T-helper 2 cell treated with Interferon-gamma antibody and Interleukin-4, amounts not matched to agents 5 μg/mL and 100 μg/mL, for 36 hours (primary cell): ENCODE measurements around the gene MBTD1.
"Not testable (repeated sequence)": the region's sequence is repeated elsewhere in the genome, so short reads cannot be mapped to it uniquely, and the experiment has no call there.

Experiments
- DNase-seq: peaks from one replicate; pipeline ENCODE4 v3.0.0; 2021; ENCODE audit warnings: low spot score
- H3K27ac Mint-ChIP-seq: one replicate; pipeline ENCODE4 v1.8.0; 2021; ENCODE audit warnings: mild to moderate bottlenecking, mixed read lengths
- H3K27me3 Mint-ChIP-seq: one replicate; pipeline ENCODE4 v1.8.0; 2021; ENCODE audit warnings: low read depth, mixed read lengths
- H3K36me3 Mint-ChIP-seq: one replicate; pipeline ENCODE4 v1.8.0; 2021; ENCODE audit warnings: low read depth, mixed read lengths
- H3K4me1 Mint-ChIP-seq: one replicate; pipeline ENCODE4 v1.8.0; 2021; ENCODE audit warnings: low read depth, mixed read lengths
- H3K4me3 Mint-ChIP-seq: one replicate; pipeline ENCODE4 v1.8.0; 2022; ENCODE audit warnings: mild to moderate bottlenecking, moderate library complexity, mixed read lengths
- H3K9me3 Mint-ChIP-seq: one replicate; pipeline ENCODE4 v1.8.0; 2021; ENCODE audit warnings: mixed read lengths

MBTD1 gene

DNA sequence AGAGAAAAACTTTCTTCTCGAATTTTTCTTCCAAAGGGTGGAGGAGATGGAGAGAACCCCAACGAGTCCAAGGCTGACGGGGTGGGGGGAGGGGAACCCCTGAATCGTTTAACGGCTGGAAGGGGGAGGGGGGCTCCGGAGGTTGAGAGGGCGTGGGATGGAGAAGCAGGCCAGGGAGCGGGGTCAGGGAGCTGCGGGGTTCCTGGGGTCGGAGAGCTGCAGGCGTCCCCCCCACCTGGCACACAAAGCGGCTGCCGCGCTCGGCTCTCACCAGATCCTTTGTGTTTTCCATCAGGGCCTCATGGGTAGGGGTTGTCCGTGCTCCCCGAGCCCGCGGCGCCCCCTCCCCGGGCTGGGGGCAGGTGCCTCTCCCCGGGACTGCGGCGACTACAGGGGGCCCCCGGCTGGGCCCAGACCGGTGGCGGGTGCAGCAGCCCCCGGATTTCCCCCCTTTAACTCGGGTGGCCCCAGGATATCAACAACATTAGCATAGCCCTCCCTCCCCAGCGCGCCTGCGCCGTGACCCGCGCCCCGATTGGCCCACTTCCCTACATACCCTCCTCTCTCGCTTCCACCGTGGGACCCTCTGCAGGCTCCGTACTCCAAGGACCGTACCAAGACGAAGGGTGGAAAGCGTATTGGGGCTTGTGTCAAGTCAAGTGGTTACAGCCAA is at the start of gene MBTD1:
TSS of gene MBTD1 (minus strand) at position 486 of the 673 bp plus-strand sequence. CDS start 34,888 bp downstream, outside the sequence.
- no peaks in the 10 kb centered on the region for H3K27me3 Mint-ChIP-seq
- peak within 1 kb of the TSS; percentile 91 for H3K4me3 Mint-ChIP-seq
- DNase-seq = peak; percentile 93
- no peaks in the 10 kb centered on the region for H3K9me3 Mint-ChIP-seq
- H3K4me1 Mint-ChIP-seq = peaks cover 54% of the 10 kb centered on the region
- peak within 1 kb of the TSS; percentile 97 for H3K27ac Mint-ChIP-seq
- peaks cover 34% of the 10 kb centered on the region for H3K36me3 Mint-ChIP-seq

DNA sequence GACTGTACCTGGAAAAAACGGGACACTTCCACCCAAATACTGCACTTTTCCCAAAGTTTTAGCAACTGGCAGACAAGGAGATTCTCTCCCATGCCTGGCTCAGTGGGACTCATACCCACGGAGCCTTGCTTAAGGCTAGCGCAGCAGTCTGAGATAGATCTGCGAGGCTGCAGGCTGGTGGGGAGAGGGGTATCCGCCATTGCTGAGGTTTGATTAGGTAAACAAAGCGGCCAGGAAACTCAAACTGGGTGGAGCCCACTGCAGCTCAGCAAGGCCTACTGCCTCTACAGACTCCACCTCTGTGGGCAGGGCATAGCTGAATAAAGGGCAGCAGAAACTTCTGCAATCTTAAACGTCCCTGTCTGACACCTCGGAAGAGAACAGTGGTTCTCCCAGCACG is 45.3 kb upstream of the MBTD1 start:
- no peak overlapping the region for H3K4me3 Mint-ChIP-seq

DNA sequence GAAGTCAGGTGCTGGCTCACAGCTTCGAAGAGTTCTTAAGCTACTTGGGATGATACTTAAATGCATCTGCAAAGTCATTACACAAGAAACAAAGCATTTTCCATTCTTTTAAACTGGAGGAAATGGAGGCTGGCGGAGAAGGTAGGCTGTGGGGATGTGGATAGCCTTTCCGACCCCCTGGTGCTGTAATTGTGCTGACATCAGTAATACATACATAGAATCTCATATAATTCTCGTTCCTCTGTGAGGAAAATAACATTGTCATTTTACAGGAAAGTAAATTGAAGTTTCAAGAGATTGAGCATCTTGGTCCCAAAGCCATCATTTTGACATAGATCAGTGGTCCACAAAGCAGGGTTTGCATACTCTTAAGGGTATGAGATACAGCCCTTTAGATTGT is 40.0 kb upstream of the MBTD1 start:
- peaks cover 2% of the 10 kb centered on the region for H3K4me1 Mint-ChIP-seq
- no peaks in the 10 kb centered on the region for H3K27me3 Mint-ChIP-seq
- H3K4me3 Mint-ChIP-seq = no peak overlapping the region
- no peaks in the 10 kb centered on the region for H3K9me3 Mint-ChIP-seq
- H3K36me3 Mint-ChIP-seq = peaks cover 11% of the 10 kb centered on the region
- no peak overlapping the region for H3K27ac Mint-ChIP-seq
- no peak for DNase-seq

More for the DNA sequence above, 45.3 kb upstream of the MBTD1 start:
- Mint-ChIP-seq H3K36me3 (no peaks in the 10 kb centered on the region), H3K27ac (no peak overlapping the region), H3K27me3 (peaks cover 10% of the 10 kb centered on the region), H3K4me1 (no peaks in the 10 kb centered on the region), H3K9me3 (peaks cover 5% of the 10 kb centered on the region)
- DNase-seq = no peak

DNA sequence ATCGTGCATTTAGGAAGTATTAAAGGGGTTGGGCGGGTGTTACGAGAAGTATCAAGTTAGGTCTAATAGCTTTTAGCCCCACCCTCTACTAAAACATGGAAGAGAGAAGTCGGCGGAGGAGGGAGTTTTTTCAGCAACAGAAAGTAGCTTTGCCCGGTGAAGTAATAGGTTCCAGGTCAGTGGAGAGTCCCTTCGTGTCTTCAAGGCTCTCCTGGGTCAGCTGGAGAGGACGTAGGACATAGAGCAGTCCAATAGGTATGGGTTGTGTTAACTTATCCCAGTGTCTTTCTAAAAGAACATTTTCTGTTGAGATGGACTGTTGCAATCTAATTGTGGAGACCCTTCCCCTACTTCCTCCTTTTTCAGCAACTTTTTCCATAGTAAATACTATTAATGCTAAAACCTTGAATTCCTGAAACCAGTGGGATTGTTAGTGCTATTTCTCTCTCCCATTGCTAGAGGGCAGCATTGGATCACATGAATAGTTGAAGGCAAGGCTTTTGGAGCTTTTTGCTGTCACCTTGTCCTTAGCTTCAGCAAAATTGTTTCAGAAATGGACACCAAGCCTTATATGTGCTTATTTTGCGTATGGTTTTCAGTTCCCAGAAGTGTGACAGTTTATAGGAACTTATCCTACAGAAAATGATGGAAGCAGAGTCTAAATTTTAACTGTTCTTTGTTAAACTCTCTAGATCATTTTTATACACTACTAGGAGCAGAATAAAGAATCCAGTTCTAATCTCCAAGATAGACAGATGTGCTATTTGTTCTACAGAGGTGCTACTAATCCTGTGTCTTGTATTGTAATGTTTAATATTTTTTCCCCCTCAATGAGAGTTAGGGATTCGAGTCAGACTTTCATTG is 38.9 kb upstream of the MBTD1 start:
- H3K27ac Mint-ChIP-seq = no peak overlapping the region
- peaks cover 2% of the 10 kb centered on the region for H3K4me1 Mint-ChIP-seq
- no peaks in the 10 kb centered on the region for H3K27me3 Mint-ChIP-seq
- H3K36me3 Mint-ChIP-seq = peaks cover 21% of the 10 kb centered on the region
- H3K9me3 Mint-ChIP-seq = no peaks in the 10 kb centered on the region
- no peak for DNase-seq
- H3K4me3 Mint-ChIP-seq = no peak overlapping the region

DNA sequence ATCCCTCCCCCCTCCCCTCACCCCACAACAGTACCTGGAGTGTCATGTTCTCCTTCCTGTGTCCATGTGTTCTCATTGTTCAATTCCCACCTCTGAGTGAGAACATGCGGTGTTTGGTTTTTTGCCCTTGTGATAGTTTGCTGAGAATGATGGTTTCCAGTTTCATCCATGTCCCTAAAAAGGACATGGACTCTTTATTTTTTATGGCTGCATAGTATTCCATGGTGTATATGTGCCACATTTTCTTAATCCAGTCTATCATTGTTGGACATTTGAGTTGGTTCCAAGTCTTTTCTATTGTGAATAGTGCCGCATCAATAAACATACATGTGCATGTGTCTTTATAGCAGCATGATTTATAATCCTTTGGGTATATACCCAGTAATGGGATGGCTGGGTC is 34.5 kb upstream of the MBTD1 start:
- peaks cover 47% of the 10 kb centered on the region for H3K36me3 Mint-ChIP-seq
- not testable (repeated sequence) for H3K4me3 Mint-ChIP-seq, H3K27me3 Mint-ChIP-seq, H3K4me1 Mint-ChIP-seq, H3K27ac Mint-ChIP-seq, DNase-seq, H3K9me3 Mint-ChIP-seq

DNA sequence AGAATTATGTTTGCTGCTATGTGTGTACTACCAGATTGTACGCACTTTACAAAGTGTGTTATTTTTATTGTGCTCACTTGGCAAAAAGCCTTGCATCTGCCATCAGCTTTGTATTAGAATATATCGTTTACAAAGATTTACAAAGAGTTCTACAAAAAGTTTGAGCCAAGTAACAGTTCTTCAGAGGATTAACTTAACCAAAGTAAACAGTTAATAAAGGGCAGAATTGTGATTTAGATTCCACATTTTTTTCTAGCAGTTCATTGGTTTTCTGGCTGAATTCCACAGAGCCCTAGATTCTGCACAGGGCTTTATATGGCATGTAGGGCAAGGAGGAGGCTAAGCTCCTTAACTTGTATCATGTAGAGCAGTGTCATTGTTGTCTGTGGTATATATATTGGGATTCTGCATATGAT is 29.9 kb upstream of the MBTD1 start:
- H3K36me3 Mint-ChIP-seq = peaks cover 47% of the 10 kb centered on the region
- H3K27ac Mint-ChIP-seq = no peak overlapping the region
- H3K27me3 Mint-ChIP-seq = no peaks in the 10 kb centered on the region
- H3K4me1 Mint-ChIP-seq = peaks cover 5% of the 10 kb centered on the region
- no peaks in the 10 kb centered on the region for H3K9me3 Mint-ChIP-seq
- H3K4me3 Mint-ChIP-seq = no peak overlapping the region
- DNase-seq = no peak

DNA sequence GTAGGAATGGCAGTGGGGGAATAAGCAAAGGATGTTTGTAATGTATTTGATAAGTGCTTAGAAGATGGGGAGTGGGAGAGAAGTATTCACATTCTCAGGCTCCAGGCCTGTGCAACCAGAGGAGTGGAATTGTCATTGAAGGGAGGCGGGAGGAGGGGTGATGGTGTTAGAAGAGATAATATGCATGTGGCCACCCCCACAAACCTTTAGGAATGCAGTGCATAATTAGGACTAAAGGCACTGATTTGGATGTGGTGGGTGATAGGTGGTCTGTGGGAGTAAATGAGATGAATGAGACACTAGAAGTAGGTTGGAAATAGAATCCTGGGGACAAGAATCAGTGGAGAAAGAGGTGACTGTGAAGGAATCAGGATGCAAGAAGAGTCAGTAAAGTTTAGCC is 27.6 kb upstream of the MBTD1 start:
- no peak overlapping the region for H3K4me3 Mint-ChIP-seq
- H3K27ac Mint-ChIP-seq = no peak overlapping the region
- no peaks in the 10 kb centered on the region for H3K9me3 Mint-ChIP-seq
- H3K36me3 Mint-ChIP-seq = peaks cover 33% of the 10 kb centered on the region
- H3K27me3 Mint-ChIP-seq = no peaks in the 10 kb centered on the region
- peaks cover 8% of the 10 kb centered on the region for H3K4me1 Mint-ChIP-seq
- no peak for DNase-seq

DNA sequence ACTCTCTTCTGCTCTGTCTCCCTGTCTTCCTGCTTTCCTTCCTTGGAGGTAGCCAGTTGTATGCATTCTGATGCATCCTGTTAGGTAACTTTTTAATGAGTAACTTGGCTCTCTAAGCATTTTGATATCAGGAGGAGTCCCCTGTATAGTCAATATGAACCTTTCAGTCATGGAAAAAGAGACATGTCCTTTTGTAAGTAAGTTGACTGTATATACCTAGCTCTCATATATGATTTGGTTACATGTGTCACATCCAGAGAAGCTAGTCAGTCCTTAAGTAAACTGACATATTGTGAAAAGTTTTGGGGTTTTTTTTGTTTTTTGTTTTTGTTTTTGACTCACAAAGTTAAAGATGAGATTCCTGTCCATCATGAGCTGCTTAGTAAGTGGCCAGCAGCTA is 19.3 kb upstream of the MBTD1 start:
- Mint-ChIP-seq H3K27me3 (no peaks in the 10 kb centered on the region), H3K27ac (no peak overlapping the region), H3K36me3 (peaks cover 44% of the 10 kb centered on the region), H3K4me3 (no peak overlapping the region), H3K9me3 (no peaks in the 10 kb centered on the region), H3K4me1 (peaks cover 3% of the 10 kb centered on the region)
- DNase-seq = no peak

DNA sequence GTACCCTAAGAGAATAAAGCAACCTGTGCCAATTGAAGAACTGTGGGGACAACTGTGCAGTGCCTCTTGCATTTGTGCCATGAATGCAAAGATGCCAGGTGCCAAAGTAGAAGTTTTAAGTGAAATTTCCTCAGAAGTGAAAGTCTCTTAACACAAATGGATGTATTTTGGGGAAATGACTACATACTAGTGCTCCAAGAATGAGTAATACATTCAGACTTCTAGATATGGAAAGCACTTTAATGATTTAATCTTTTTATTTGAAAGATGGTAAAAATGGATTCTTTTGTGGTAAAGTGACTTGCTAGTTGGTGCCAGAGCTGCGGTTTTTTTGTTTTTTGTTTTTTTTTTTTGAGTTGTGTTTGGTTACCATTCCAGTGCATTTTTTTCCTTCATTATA is 15.5 kb upstream of the MBTD1 start:
- Mint-ChIP-seq H3K9me3 (no peaks in the 10 kb centered on the region), H3K27ac (no peak overlapping the region), H3K4me3 (no peak overlapping the region), H3K27me3 (no peaks in the 10 kb centered on the region), H3K36me3 (peaks cover 55% of the 10 kb centered on the region), H3K4me1 (peaks cover 8% of the 10 kb centered on the region)
- DNase-seq = no peak

DNA sequence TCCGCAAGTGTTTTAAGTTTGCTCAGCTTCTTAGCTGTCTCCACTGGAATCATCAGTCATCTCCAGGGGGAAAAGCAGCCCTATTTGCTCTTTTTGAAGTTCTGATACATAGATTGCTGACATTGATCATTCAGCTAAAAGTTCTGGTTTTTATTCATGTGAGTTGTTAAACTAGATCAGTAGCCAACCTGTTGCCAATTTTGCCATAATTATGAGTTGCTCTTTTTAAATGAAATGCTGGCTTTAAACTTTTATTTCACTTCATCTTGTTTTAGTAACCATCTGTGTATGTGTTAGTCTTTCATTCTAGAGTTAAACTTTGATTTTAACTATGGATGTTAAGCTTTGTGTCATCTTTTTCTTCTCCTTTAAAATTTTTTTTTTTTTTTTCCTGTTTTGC is 13.0 kb upstream of the MBTD1 start:
- H3K27ac Mint-ChIP-seq = peak overlapping the region; percentile 6
- no peak overlapping the region for H3K4me3 Mint-ChIP-seq
- H3K27me3 Mint-ChIP-seq = no peaks in the 10 kb centered on the region
- H3K9me3 Mint-ChIP-seq = no peaks in the 10 kb centered on the region
- H3K36me3 Mint-ChIP-seq = peaks cover 53% of the 10 kb centered on the region
- no peak for DNase-seq
- H3K4me1 Mint-ChIP-seq = peaks cover 10% of the 10 kb centered on the region

DNA sequence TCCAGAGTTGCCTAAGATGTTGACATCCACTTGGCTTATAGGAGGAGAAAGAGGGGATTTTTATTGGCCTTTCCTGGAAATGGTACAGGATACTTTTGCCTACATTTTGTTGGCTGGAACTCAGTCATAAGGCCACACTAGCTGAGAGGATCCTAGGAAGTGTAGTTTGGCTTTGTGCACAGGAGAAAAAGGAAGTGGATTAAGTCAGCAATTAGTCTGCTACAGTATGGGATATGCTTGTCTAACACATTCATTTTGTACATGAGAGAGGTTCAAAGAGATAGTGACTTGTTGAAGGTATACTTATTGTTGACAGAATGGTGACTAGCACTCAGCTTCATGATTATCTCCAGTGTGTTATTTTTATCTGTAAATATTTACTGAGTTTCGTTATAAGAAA is 10.8 kb upstream of the MBTD1 start:
- Mint-ChIP-seq H3K4me1 (peaks cover 13% of the 10 kb centered on the region), H3K27ac (no peak overlapping the region)

DNA sequence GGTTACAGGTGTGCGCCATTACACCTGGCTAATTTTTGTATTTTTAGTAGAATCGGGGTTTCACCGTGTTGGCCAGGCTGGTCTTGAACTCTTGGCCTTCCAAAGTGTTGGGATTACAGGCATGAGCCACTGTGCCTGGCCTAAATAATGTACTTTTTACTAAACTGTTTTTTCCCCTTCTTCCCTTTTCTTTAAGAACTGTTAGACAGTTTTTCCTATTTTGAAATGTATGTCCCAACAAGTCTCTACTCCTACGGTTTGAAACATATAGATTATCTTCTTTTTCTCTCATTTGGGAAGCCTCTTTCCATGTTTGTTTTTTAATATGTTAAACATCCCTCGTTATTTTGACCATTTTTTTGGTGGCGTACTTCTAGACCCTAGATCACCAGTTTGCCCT is 10.1 kb upstream of the MBTD1 start:
- DNase-seq = no peak
- Mint-ChIP-seq H3K36me3 (peaks cover 60% of the 10 kb centered on the region), H3K4me1 (peaks cover 13% of the 10 kb centered on the region), H3K9me3 (no peaks in the 10 kb centered on the region), H3K27me3 (no peaks in the 10 kb centered on the region), H3K27ac (no peak overlapping the region), H3K4me3 (no peak overlapping the region)

More for the DNA sequence above, 10.8 kb upstream of the MBTD1 start:
- H3K27me3 Mint-ChIP-seq = no peaks in the 10 kb centered on the region
- no peak for DNase-seq
- H3K9me3 Mint-ChIP-seq = no peaks in the 10 kb centered on the region
- no peak overlapping the region for H3K4me3 Mint-ChIP-seq
- peaks cover 60% of the 10 kb centered on the region for H3K36me3 Mint-ChIP-seq

DNA sequence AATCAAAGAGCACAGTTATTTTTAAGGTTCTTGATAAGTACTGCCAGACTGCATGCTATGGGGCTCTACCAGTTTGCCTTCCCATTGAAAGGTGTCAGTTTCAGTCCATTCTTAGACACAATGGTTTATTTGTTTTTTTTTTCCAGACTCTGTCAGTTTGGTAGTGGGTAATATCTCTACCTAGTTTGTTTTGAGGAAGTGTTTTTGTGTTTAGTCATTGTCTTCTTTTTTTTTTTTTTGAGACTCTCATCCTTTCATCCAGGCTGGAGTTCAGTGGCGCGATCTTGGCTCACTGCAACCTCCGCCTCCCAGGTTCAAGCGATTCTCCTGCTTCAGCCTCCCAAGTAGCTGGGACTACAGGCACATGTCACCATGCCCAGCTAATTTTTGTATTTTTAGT is 4.6 kb upstream of the MBTD1 start:
- not testable (repeated sequence) for H3K27me3 Mint-ChIP-seq, H3K4me3 Mint-ChIP-seq, H3K27ac Mint-ChIP-seq, H3K9me3 Mint-ChIP-seq, DNase-seq
- H3K36me3 Mint-ChIP-seq = peaks cover 56% of the 10 kb centered on the region
- peaks cover 28% of the 10 kb centered on the region for H3K4me1 Mint-ChIP-seq

DNA sequence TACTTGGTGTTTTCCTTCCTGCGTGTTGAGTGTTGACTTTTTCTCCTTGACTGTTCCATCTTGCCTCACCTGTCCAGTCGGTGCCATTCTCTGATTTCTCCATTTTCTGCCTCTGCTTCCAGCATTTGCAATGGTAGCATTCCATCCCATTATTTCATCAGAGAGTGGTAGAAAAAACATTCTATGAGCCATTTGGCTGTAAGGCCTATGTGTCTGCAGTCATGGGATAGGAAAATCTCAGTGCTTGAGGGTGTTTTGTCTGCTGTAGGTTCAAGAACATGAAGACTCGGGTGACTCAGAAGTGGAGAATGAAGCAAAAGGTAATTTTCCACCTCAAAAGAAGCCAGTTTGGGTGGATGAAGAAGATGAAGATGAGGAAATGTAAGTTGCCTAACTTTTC is 3.2 kb upstream of the MBTD1 start:
- H3K36me3 Mint-ChIP-seq = peaks cover 47% of the 10 kb centered on the region
- H3K27ac Mint-ChIP-seq = peak overlapping the region; percentile 68

More for the DNA sequence above, 3.2 kb upstream of the MBTD1 start:
- H3K9me3 Mint-ChIP-seq = no peaks in the 10 kb centered on the region
- DNase-seq = no peak
- peaks cover 39% of the 10 kb centered on the region for H3K4me1 Mint-ChIP-seq
- H3K4me3 Mint-ChIP-seq = peak overlapping the region; percentile 70
- no peaks in the 10 kb centered on the region for H3K27me3 Mint-ChIP-seq
